Left kidney (tissue), 2 donors: ENCODE results near the gene ARHGAP19. TPM values are rescaled to one million over a fixed set of nuclear protein-coding genes. Genes with fewer than 3 reads are reported as not detected.
"Not testable (repeated sequence)": the region's sequence is repeated elsewhere in the genome, so short reads cannot be mapped to it uniquely, and the experiment has no call there.

ENCODE experiments used
- DNase-seq: peaks from one replicate; pipeline ENCODE4 v3.0.0-alpha.2; 2013
- polyA plus RNA-seq: library from polyadenylated mRNA; unstranded; fragments of 120-200 nt; gene quantifications from one replicate; pipeline ENCODE4 v1.2.1, GENCODE V29; 2013; ENCODE audit not compliant: insufficient read length

Gene ARHGAP19
- polyA plus RNA-seq, 1 donor: 33.8 TPM

- not testable (repeated sequence) for DNase-seq
These were observed 2.4 kb downstream of the ARHGAP19 start for GRCh38 chr10:97290076-97290475.

- no peak for DNase-seq
These were observed 11.7 kb downstream of the ARHGAP19 start for GRCh38 chr10:97280783-97281182.

GRCh38 chr10:97279121-97279815 is 13.2 kb downstream of the ARHGAP19 start:
- DNase-seq: no peak

GRCh38 chr10:97278491-97278989 is 13.9 kb downstream of the ARHGAP19 start:
- DNase-seq: peak; percentile 68

- no peak for DNase-seq
These were observed 14.9 kb downstream of the ARHGAP19 start for GRCh38 chr10:97277551-97277950.

- DNase-seq: no peak
These were observed 17.6 kb downstream of the ARHGAP19 start for GRCh38 chr10:97274828-97275227.

GRCh38 chr10:97273700-97274099 is 18.7 kb downstream of the ARHGAP19 start:
- no peak for DNase-seq

GRCh38 chr10:97270523-97271154 is 21.8 kb downstream of the ARHGAP19 start:
- no peak for DNase-seq

GRCh38 chr10:97267671-97268070 is 24.8 kb downstream of the ARHGAP19 start:
- no peak for DNase-seq

GRCh38 chr10:97265095-97265494 is 27.3 kb downstream of the ARHGAP19 start:
- not testable (repeated sequence) for DNase-seq

GRCh38 chr10:97263971-97264370 is 28.5 kb downstream of the ARHGAP19 start:
- DNase-seq: no peak

- DNase-seq: no peak
These were observed 30.8 kb downstream of the ARHGAP19 start for GRCh38 chr10:97261656-97262055.

- no peak for DNase-seq
These were observed 31.3 kb downstream of the ARHGAP19 start for GRCh38 chr10:97261183-97261582.

GRCh38 chr10:97259119-97259518 is 33.3 kb downstream of the ARHGAP19 start:
- DNase-seq: no peak

- DNase-seq: no peak
These were observed 36.1 kb downstream of the ARHGAP19 start for GRCh38 chr10:97256356-97256755.

- DNase-seq: no peak
These were observed 36.7 kb downstream of the ARHGAP19 start for GRCh38 chr10:97255512-97256293.

- DNase-seq: no peak
These were observed 37.7 kb downstream of the ARHGAP19 start for GRCh38 chr10:97254694-97255093.

- no peak for DNase-seq
These were observed 41.5 kb downstream of the ARHGAP19 start for GRCh38 chr10:97250952-97251351.

GRCh38 chr10:97243836-97244235 is 48.6 kb downstream of the ARHGAP19 start:
- DNase-seq: no peak

- no peak for DNase-seq
These were observed 53.6 kb downstream of the ARHGAP19 start for GRCh38 chr10:97238855-97239254.

GRCh38 chr10:97235353-97235752 is 57.1 kb downstream of the ARHGAP19 start:
- DNase-seq: no peak

GRCh38 chr10:97234400-97234799 is 58.0 kb downstream of the ARHGAP19 start:
- peak; percentile 33 for DNase-seq

GRCh38 chr10:97230146-97230545 is 62.3 kb downstream of the ARHGAP19 start:
- no peak for DNase-seq
